Right ventricle myocardium inferior (tissue), 1 donor: ENCODE measurements around the gene SPTBN5. TPM values are rescaled to one million over a fixed set of nuclear protein-coding genes. Genes with fewer than 3 reads are reported as not detected.

ENCODE experiments used
- ATAC-seq: fragments of 200-7000 bp; cut with Tn5 transposase; one replicate; pipeline ENCODE4 v1.9.1; 2020; ENCODE audit warnings: mild to moderate bottlenecking, moderate library complexity
- DNase-seq: peaks from one replicate; pipeline ENCODE4 v3.0.0; 2021; ENCODE audit errors: missing footprints
- intact Hi-C: fragments of 100-400 bp; cut with DNase I; formaldehyde crosslinking; loops from one replicate; pipeline ENCODE4 v1.11.0; 2022
- total RNA-seq: library from RNA; stranded (reverse); fragmentation: NEBNext Ultra II Directional; extraction: Animal tissue kit (Norgen Biotek cat#: 25700); gene quantifications from one replicate; pipeline ENCODE4 v1.2.1, GENCODE V29; 2021
- donor health status: DM: no; HTN: yes; CAD: no; lungs with severe emphysema.

SPTBN5 gene
- total RNA-seq, 1 donor from 2014 or later: 3.5 TPM

DNA sequence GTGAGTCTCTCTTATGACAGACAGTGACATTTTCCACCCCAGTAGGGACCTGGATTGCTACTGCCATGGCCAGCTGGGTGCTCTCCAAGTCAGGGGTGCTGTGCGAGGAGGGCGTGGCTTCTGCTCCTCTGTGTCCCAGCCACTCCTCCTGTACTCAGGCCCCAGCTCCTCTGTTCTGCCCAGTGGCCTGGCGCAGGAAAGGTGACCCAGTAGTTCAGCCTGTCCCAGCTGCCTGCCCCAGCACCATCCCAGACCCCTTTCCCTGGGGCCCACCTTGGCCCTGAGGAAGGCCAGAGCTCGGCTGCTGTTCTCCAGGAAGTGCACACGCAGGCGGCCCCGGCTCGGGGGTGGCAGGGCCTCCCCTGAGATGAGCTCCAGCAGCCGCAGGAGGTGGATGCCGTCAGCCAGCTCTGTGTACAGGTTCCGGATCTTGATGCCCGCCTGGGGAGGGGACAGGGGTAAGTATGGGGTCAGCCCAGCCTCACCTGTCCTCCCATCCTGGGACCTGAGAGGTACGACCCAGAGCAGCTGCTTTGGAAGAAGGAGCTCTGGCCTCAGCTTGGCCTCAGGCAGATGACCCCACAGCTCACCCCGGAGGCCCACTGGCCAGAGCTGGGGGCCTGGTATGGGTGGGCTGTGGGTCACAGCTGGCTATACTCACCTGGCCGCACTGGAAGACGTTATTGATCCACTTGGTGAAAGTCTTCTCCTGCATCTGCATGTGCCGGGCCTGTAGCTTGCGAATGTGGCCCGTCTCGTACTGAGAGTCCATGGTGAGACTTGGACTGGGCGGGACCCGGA lies 1.0 kb downstream of the SPTBN5 start:
- DNase-seq (peak; percentile 86), ATAC-seq (peak; percentile 81)
- intact Hi-C loops: no loop called here

DNA sequence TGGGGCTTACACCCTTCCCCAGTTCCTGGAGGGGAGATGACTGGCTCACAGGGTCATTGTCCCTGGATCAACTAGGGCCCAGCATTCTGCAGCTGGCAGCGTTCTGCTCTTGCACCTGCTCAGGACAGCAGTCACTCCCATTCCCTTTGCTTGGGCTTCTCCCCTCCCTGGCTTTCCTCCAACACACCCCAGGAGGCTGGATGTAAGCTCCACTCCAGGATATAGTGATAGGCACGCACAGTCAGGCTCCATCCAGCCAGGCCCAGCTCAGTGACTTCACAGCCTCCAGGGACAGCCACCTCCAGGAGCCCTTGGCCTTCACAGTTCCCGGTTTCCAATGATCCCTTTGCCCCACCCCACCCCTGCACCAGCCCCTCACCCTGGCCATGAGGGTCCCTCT lies 1.9 kb downstream of the SPTBN5 start:
- DNase-seq (no peak), ATAC-seq (no peak)
- intact Hi-C loops: no loop called here

DNA sequence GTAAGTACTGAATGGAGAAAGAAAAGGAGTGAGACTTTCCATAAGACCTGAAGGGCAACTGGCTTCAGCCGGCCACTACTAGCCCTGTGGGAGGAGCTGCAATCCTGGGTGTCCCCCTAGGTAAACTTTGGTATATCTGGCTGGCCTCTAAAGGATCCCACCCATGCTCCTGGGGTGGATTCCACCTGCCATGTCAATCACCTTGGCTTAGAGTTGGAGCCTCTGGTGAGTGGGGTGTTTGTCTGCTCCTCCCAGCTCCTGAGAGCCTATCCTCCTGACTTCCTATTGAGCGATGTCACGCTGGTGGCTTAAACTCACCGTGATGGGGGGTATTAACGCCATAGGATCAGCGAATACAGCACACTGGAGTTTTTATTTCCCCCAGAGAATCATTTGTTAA lies 2.6 kb downstream of the SPTBN5 start:
- no peak for DNase-seq
- ATAC-seq: no peak
- intact Hi-C loops: no loop called here

- ATAC-seq (no peak), DNase-seq (no peak)
- intact Hi-C loops: no loop called here
These were observed 3.7 kb downstream of the SPTBN5 start for GRCh38 chr15:41890050-41890690.

GRCh38 chr15:41888662-41889253 lies 5.1 kb downstream of the SPTBN5 start:
- intact Hi-C loops: no loop called here
- DNase-seq: no peak
- ATAC-seq: no peak

GRCh38 chr15:41887893-41888292 lies 6.0 kb downstream of the SPTBN5 start:
- ATAC-seq (no peak), DNase-seq (no peak)
- intact Hi-C loops: no loop called here

GRCh38 chr15:41887161-41887560 lies 6.7 kb downstream of the SPTBN5 start:
- DNase-seq (no peak), ATAC-seq (no peak)
- intact Hi-C loops: no loop called here

- ATAC-seq: no peak
- DNase-seq: no peak
- intact Hi-C loops: no loop called here
These were observed 7.1 kb downstream of the SPTBN5 start for GRCh38 chr15:41886741-41887140.

- DNase-seq: no peak
- intact Hi-C loops: no loop called here
- ATAC-seq: no peak
These were observed 8.0 kb downstream of the SPTBN5 start for GRCh38 chr15:41885841-41886240.

- no peak for ATAC-seq
- DNase-seq: no peak
- intact Hi-C loops: no loop called here
These were observed 8.5 kb downstream of the SPTBN5 start for GRCh38 chr15:41885321-41885720.

- DNase-seq (no peak), ATAC-seq (no peak)
- intact Hi-C loops: no loop called here
These were observed 9.4 kb downstream of the SPTBN5 start for GRCh38 chr15:41884458-41884857.

DNA sequence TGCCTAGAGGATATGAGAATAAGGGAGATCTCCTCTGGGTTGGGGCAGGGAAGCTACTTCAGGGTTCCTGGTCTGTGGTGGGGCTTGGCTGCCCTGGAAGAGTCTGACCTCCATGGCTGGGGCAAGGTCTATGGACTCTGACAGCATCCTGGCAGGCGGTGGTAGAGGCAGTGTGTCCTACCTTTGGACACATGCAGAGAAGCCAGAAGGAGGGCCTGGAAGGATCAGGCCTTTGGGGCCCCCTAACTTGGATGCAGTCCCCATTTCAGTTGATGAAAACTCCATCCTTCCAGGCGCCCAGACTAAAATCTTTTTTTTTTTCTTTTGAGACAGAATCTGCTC lies 10.4 kb downstream of the SPTBN5 start:
- intact Hi-C loops: no loop called here
- ATAC-seq: no peak

GRCh38 chr15:41882689-41883483 lies 11.0 kb downstream of the SPTBN5 start:
- DNase-seq (no peak), ATAC-seq (peak; percentile 39)
- intact Hi-C loops: no loop called here

More for the DNA sequence above, 10.4 kb downstream of the SPTBN5 start:
- no peak for DNase-seq

DNA sequence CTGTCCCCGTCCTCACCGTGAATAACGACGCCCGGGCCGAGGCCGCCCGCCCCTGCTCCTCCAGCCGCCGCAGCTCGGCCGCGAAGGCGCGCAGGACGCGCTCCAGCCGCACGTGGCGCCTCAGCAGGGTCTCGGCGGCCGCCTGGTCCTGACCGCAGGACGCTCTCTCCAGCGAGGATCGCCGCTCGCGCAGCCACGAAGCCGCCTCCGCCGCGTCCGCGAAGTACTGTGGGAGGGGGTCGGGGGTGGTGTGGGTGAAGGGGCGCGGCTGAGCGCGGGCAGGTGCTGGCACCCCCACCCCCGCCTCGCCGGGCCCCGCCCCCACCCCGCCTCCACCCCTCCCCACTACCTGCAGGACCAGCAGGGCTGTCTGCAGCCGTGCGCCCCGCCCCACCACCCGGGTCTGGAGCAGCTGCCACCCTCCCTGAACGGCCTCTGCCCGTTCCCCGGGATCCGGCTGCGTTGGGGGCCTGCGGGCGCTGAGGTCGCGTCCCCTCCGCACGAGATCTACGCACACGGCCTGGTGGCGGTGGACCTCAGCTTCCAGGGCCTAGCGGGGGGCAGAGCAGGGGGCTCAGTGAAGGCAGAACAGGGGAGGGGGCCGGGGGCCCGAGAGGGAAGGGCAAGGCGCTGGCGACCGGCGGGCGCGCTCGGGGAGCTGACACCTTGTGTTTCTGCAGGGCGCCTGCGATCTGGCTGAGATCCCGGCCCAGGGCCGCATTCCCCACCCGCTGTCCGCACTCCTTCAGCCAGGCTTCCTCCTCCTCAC lies 11.7 kb downstream of the SPTBN5 start:
- intact Hi-C loops: no loop called here
- DNase-seq: no peak
- ATAC-seq: peak; percentile 60

DNA sequence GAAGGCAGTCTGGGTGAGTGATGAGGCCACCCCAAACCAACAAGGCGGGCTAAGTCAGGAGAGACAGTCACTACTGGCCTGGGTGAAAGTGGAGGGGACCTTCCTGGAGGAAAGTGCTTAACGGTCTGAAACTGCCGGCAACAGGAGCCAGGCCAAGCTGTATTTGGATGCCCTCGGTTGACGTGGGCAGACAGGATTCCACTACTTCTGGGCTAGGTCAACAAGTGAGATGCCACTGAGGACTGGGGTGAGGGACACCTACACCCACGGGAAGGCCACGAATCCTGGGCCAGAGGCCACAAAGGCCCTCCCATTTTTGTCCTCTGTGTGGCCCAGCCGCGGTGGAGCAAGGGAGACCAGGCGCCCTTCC lies 12.3 kb downstream of the SPTBN5 start:
- intact Hi-C loops: no loop called here
- ATAC-seq: no peak
- no peak for DNase-seq

DNA sequence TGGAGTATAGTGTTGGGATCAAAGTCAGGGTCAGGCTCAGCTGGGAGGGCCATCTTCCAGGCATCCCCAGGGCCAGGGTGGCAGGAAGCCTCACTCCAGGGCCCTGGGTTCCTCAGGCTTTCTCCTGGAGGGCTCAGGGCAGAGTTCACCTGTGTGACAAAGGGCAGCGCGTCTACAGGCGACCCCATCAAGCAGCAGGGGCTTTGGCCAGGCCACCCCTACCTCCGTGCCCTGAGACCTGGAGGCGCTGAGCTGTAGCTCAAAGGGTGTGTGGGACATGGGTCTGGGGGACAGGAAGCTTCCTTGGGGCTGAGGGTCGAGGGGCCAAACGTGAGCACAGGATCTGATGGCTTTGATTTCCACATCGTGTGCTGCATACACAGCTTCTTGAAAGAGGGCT lies 12.8 kb downstream of the SPTBN5 start:
- DNase-seq (no peak), ATAC-seq (no peak)
- intact Hi-C loops: no loop called here

- intact Hi-C loops: no loop called here
- no peak for DNase-seq
- no peak for ATAC-seq
These were observed 13.5 kb downstream of the SPTBN5 start for GRCh38 chr15:41880156-41880877.

DNA sequence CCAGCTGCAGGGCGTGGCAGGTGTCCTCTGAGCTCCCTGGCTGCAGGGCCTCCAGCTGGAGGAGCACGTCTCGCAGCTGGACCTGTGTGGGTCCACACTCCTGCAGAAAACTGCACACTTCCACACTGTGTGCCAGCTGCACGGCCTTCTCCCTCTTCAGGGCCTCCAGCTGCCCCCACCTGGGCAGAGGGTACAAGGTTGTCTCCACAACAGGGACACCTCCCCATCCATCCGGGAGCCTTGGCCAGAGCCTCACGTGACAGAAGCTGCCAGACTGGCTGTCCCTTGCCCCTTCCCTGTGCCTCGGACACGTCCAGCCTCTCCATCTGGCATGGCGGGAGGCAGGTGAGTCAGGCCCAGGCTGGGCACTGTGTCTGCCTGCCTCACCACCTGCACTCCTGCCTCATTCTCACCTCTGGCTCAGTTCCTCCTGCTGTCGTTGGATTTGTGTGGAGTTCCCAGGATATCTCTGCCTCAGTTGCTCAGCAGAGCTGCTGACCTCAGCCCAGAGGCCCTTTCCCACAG lies 14.5 kb downstream of the SPTBN5 start:
- intact Hi-C loops: no loop called here
- ATAC-seq (no peak), DNase-seq (no peak)
